Measurements from ENCODE around the gene ABLIM3.

Gene ABLIM3

DNA sequence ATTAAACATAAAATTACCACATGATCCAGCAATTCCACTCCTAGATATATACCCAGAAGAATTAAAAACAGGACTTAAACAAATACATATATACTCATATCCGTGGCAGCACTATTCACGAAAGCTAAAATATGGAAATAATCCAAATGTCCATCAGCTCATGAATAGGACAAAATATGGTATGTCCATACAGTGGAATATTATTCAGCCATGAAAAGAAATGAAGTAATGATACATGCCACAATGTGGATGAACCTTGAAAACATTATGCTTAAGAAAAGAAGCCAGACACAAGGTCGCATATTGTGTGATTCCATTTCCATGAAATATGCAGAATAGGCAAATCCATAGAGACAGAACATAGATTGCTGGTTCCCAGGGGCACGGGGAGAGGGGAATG lies 105.6 kb downstream of the ABLIM3 start:
- H3K27me3 ChIP-seq (ENCODE audit: insufficient read depth, insufficient read length) = no peaks in the 10 kb centered on the region

GRCh38 chr5:149247726-149248125 lies 106.4 kb downstream of the ABLIM3 start:
- Histone ChIP-seq H3K9ac (ENCODE audit: insufficient read length, low read depth) (no peak overlapping the region), H3K4me3 (ENCODE audit: insufficient read length, low read depth) (no peak overlapping the region), H3K27me3 (ENCODE audit: insufficient read depth, insufficient read length) (no peaks in the 10 kb centered on the region), H3K4me1 (ENCODE audit: insufficient read depth, insufficient read length) (no peaks in the 10 kb centered on the region), H3K9me3 (ENCODE audit: insufficient read depth, low read length) (no peaks in the 10 kb centered on the region), H3K36me3 (ENCODE audit: insufficient read depth, insufficient read length, low read length) (no peaks in the 10 kb centered on the region)
- no peak for DNase-seq (ENCODE audit: low read depth, low spot score)
- TF ChIP-seq ZNF274 (IDR thresholded peaks at IDR 0.05; ENCODE audit: low read depth, low read length) (no peak), YY1 (IDR thresholded peaks at IDR 0.05; ENCODE audit: insufficient read depth, insufficient read length) (no peak)

More for the DNA sequence above, 105.6 kb downstream of the ABLIM3 start:
- no peaks in the 10 kb centered on the region for H3K36me3 ChIP-seq (ENCODE audit: insufficient read depth, insufficient read length, low read length)
- no peaks in the 10 kb centered on the region for H3K4me1 ChIP-seq (ENCODE audit: insufficient read depth, insufficient read length)
- H3K9ac ChIP-seq (ENCODE audit: insufficient read length, low read depth) = no peak overlapping the region
- H3K4me3 ChIP-seq (ENCODE audit: insufficient read length, low read depth) = no peak overlapping the region
- no peak for DNase-seq (ENCODE audit: low read depth, low spot score)
- TF ChIP-seq ZNF274 (IDR thresholded peaks at IDR 0.05; ENCODE audit: low read depth, low read length) (no peak), YY1 (IDR thresholded peaks at IDR 0.05; ENCODE audit: insufficient read depth, insufficient read length) (no peak), SUZ12 (IDR thresholded peaks at IDR 0.05; ENCODE audit: extremely low read depth, insufficient read depth, insufficient read length) (no peak)
- H3K9me3 ChIP-seq (ENCODE audit: insufficient read depth, low read length) = no peaks in the 10 kb centered on the region

GRCh38 chr5:149251546-149251945 lies 110.3 kb downstream of the ABLIM3 start:
- no peaks in the 10 kb centered on the region for H3K27me3 ChIP-seq (ENCODE audit: insufficient read depth, insufficient read length)
- no peak for DNase-seq (ENCODE audit: low read depth, low spot score)
- no peak overlapping the region for H3K9ac ChIP-seq (ENCODE audit: insufficient read length, low read depth)
- H3K4me1 ChIP-seq (ENCODE audit: insufficient read depth, insufficient read length) = no peaks in the 10 kb centered on the region
- H3K36me3 ChIP-seq (ENCODE audit: insufficient read depth, insufficient read length, low read length) = no peaks in the 10 kb centered on the region
- no peak for TF ChIP-seq ZNF274 (IDR thresholded peaks at IDR 0.05; ENCODE audit: low read depth, low read length)
- TF ChIP-seq SUZ12 (IDR thresholded peaks at IDR 0.05; ENCODE audit: extremely low read depth, insufficient read depth, insufficient read length) = no peak
- no peak for TF ChIP-seq YY1 (IDR thresholded peaks at IDR 0.05; ENCODE audit: insufficient read depth, insufficient read length)
- H3K4me3 ChIP-seq (ENCODE audit: insufficient read length, low read depth) = no peak overlapping the region
- no peaks in the 10 kb centered on the region for H3K9me3 ChIP-seq (ENCODE audit: insufficient read depth, low read length)

DNA sequence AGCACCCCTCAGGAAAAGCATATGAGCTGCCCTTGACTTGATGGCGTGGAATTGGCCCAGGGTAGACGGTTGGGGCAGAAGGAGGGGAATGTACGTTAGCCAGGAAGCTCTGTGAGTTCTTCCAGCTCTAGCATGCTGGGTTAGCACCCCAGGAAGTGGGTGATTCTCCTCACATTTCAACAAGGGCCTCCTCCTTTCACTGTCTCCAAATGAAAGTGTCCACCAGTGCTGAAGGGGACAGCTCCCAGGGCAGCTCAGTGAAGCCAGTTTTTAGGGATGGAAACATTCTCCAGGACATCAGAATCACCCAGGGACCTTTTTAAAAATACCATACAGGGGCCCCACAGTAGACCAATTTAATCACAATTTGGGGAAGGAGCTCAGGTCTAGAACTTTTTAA lies 113.2 kb downstream of the ABLIM3 start:
- TF ChIP-seq SUZ12 (IDR thresholded peaks at IDR 0.05; ENCODE audit: extremely low read depth, insufficient read depth, insufficient read length) (no peak), ZNF274 (IDR thresholded peaks at IDR 0.05; ENCODE audit: low read depth, low read length) (no peak), YY1 (IDR thresholded peaks at IDR 0.05; ENCODE audit: insufficient read depth, insufficient read length) (no peak)
- Histone ChIP-seq H3K4me3 (ENCODE audit: insufficient read length, low read depth) (no peak overlapping the region), H3K9me3 (ENCODE audit: insufficient read depth, low read length) (no peaks in the 10 kb centered on the region), H3K4me1 (ENCODE audit: insufficient read depth, insufficient read length) (no peaks in the 10 kb centered on the region), H3K36me3 (ENCODE audit: insufficient read depth, insufficient read length, low read length) (no peaks in the 10 kb centered on the region), H3K27me3 (ENCODE audit: insufficient read depth, insufficient read length) (no peaks in the 10 kb centered on the region), H3K9ac (ENCODE audit: insufficient read length, low read depth) (no peak overlapping the region)
- no peak for DNase-seq (ENCODE audit: low read depth, low spot score)

GRCh38 chr5:149256451-149256850 lies 115.2 kb downstream of the ABLIM3 start:
- no peak overlapping the region for H3K9ac ChIP-seq (ENCODE audit: insufficient read length, low read depth)
- no peaks in the 10 kb centered on the region for H3K27me3 ChIP-seq (ENCODE audit: insufficient read depth, insufficient read length)
- no peaks in the 10 kb centered on the region for H3K4me1 ChIP-seq (ENCODE audit: insufficient read depth, insufficient read length)
- no peak for DNase-seq (ENCODE audit: low read depth, low spot score)
- no peaks in the 10 kb centered on the region for H3K9me3 ChIP-seq (ENCODE audit: insufficient read depth, low read length)
- no peak overlapping the region for H3K4me3 ChIP-seq (ENCODE audit: insufficient read length, low read depth)
- TF ChIP-seq YY1 (IDR thresholded peaks at IDR 0.05; ENCODE audit: insufficient read depth, insufficient read length) = no peak
- no peak for TF ChIP-seq SUZ12 (IDR thresholded peaks at IDR 0.05; ENCODE audit: extremely low read depth, insufficient read depth, insufficient read length)
- TF ChIP-seq ZNF274 (IDR thresholded peaks at IDR 0.05; ENCODE audit: low read depth, low read length) = no peak
- H3K36me3 ChIP-seq (ENCODE audit: insufficient read depth, insufficient read length, low read length) = no peaks in the 10 kb centered on the region

- Histone ChIP-seq H3K9me3 (ENCODE audit: insufficient read depth, low read length) (no peaks in the 10 kb centered on the region), H3K4me3 (ENCODE audit: insufficient read length, low read depth) (no peak overlapping the region), H3K27me3 (ENCODE audit: insufficient read depth, insufficient read length) (no peaks in the 10 kb centered on the region), H3K36me3 (ENCODE audit: insufficient read depth, insufficient read length, low read length) (no peaks in the 10 kb centered on the region), H3K9ac (ENCODE audit: insufficient read length, low read depth) (no peak overlapping the region), H3K4me1 (ENCODE audit: insufficient read depth, insufficient read length) (no peaks in the 10 kb centered on the region)
- no peak for TF ChIP-seq SUZ12 (IDR thresholded peaks at IDR 0.05; ENCODE audit: extremely low read depth, insufficient read depth, insufficient read length)
- no peak for TF ChIP-seq YY1 (IDR thresholded peaks at IDR 0.05; ENCODE audit: insufficient read depth, insufficient read length)
- TF ChIP-seq ZNF274 (IDR thresholded peaks at IDR 0.05; ENCODE audit: low read depth, low read length) = no peak
- DNase-seq (ENCODE audit: low read depth, low spot score) = no peak
Observed at GRCh38 chr5:149257131-149257530, 115.8 kb downstream of the ABLIM3 start.

- Histone ChIP-seq H3K36me3 (ENCODE audit: insufficient read depth, insufficient read length, low read length) (no peaks in the 10 kb centered on the region), H3K4me3 (ENCODE audit: insufficient read length, low read depth) (no peak overlapping the region), H3K9me3 (ENCODE audit: insufficient read depth, low read length) (no peaks in the 10 kb centered on the region), H3K27me3 (ENCODE audit: insufficient read depth, insufficient read length) (no peaks in the 10 kb centered on the region), H3K9ac (ENCODE audit: insufficient read length, low read depth) (no peak overlapping the region), H3K4me1 (ENCODE audit: insufficient read depth, insufficient read length) (no peaks in the 10 kb centered on the region)
- no peak for TF ChIP-seq YY1 (IDR thresholded peaks at IDR 0.05; ENCODE audit: insufficient read depth, insufficient read length)
- TF ChIP-seq ZNF274 (IDR thresholded peaks at IDR 0.05; ENCODE audit: low read depth, low read length) = no peak
- TF ChIP-seq SUZ12 (IDR thresholded peaks at IDR 0.05; ENCODE audit: extremely low read depth, insufficient read depth, insufficient read length) = no peak
- DNase-seq (ENCODE audit: low read depth, low spot score) = no peak
Observed at GRCh38 chr5:149257889-149258705, 116.8 kb downstream of the ABLIM3 start.
